Psoas muscle (tissue), 8 donors: ENCODE data around the gene DAO. TPM values are rescaled to one million over a fixed set of nuclear protein-coding genes. Genes with fewer than 3 reads are reported as not detected.

Source experiments
- ATAC-seq, 4 donors: fragments of 200-7000 bp; cut with Tn5 transposase; one replicate each; pipeline ENCODE4 v1.9.1; 2020; ENCODE audit warnings: moderate library complexity in 3 of 4, mild to moderate bottlenecking in 2 of 4
- DNase-seq, 2 donors: peaks; one replicate each; pipeline ENCODE4 v3.0.0-alpha.2; 2020
- H3K27ac ChIP-seq: fragments of 200-600 bp; one replicate; pipeline ENCODE4 v1.8.0; 2022
- H3K27me3 ChIP-seq, 3 donors: fragments of 200-600 bp in 1 of 3; one replicate each; pipeline versions ENCODE4 v1.6.1 to v1.8.0; 2013 to 2022; ENCODE audit warnings: low read length in 2 of 3, mild to moderate bottlenecking in 2 of 3, moderate library complexity in 1 of 3; ENCODE audit not compliant: insufficient read depth in 3 of 3
- H3K36me3 ChIP-seq, 2 donors: fragments of 200-600 bp in 1 of 2; one replicate each; pipeline versions ENCODE4 v1.6.1 to v1.8.0; 2013 to 2022; ENCODE audit warnings: low read depth in 1 of 2, mild to moderate bottlenecking in 1 of 2, moderate library complexity in 1 of 2; ENCODE audit not compliant: insufficient read depth in 1 of 2
- H3K4me1 ChIP-seq: fragments of 200-600 bp; one replicate; pipeline ENCODE4 v1.8.0; 2022
- H3K4me3 ChIP-seq: fragments of 200-600 bp; one replicate; pipeline ENCODE4 v1.8.0; 2022; ENCODE audit warnings: mild to moderate bottlenecking
- H3K9me3 ChIP-seq: fragments of 200-600 bp; one replicate; pipeline ENCODE4 v1.8.0; 2022
- WGBS, 3 donors: extraction: QIAGEN DNeasy Blood & Tissue Kit; methylation state at CpG; one replicate each; pipeline versions ENCODE4 v1.1.6 to v1.1.7; 2013; 5-methylcytosine and 5-hydroxymethylcytosine counted together
- intact Hi-C, 2 donors: fragments of 100-400 bp; cut with DNase I; formaldehyde crosslinking; loops; one replicate each; pipeline versions ENCODE4 v1.11.0 to v1.14.2; 2022
- polyA plus RNA-seq, 3 donors: library from polyadenylated mRNA; stranded (reverse); fragments of 200-250 nt; gene quantifications; one replicate each; pipeline ENCODE4 v1.2.3, GENCODE V29; 2013
- total RNA-seq, 4 donors: library from RNA; stranded (reverse); fragmentation: NEBNext Ultra II Directional in 2 of 4; extraction: Animal tissue kit (Norgen Biotek cat#: 25700) in 2 of 4; gene quantifications; one replicate each; pipeline versions ENCODE4 v1.2.1 to v1.2.4, GENCODE V29; 2021 to 2023
- TF ChIP-seq, protein P1 (sequence below): fragments of 200-600 bp; IDR thresholded peaks from one replicate; pipeline ENCODE4 v1.8.0; 2022; ENCODE audit warnings: antibody characterized with exemption
- donor health status: healthy with polysubstance abuse.
- donor health status: DM: no; HTN: no; CAD: no; lungs with moderate emphysema.
- donor health status: Bipolar disorder and iron deficiency.
- donor health status: healthy.
- donor health status: DM: yes; HTN: yes; CAD: no.
- donor health status: DM: no; HTN: no; CAD: no.
- donor health status: DM: no; HTN: no; CAD: no.
- donor health status: DM: yes; HTN: yes; CAD: no.

The DAO gene
- total and polyA plus RNA-seq, 7 donors, result not detected

DNA sequence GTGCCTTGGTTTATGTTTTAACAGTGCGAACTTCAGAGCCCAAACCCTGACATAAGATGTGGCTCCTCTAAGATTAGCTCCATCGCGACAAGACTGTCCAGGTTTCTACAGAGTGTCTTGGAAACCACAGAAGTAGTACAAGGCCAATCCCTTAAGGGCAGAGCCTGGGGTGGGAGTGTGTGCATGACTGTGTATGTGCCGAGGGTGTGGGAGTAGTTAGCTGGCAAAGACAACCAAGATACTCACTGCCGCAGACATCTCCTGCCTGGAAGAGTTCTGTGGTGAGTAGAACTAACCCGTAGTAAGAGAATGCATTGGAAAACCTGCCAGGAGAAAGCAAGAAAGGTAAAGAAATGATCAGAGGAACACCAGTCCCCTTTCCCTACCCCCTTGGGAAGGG, 54.1 kb downstream of the DAO start:
- TF ChIP-seq, protein P1, sequence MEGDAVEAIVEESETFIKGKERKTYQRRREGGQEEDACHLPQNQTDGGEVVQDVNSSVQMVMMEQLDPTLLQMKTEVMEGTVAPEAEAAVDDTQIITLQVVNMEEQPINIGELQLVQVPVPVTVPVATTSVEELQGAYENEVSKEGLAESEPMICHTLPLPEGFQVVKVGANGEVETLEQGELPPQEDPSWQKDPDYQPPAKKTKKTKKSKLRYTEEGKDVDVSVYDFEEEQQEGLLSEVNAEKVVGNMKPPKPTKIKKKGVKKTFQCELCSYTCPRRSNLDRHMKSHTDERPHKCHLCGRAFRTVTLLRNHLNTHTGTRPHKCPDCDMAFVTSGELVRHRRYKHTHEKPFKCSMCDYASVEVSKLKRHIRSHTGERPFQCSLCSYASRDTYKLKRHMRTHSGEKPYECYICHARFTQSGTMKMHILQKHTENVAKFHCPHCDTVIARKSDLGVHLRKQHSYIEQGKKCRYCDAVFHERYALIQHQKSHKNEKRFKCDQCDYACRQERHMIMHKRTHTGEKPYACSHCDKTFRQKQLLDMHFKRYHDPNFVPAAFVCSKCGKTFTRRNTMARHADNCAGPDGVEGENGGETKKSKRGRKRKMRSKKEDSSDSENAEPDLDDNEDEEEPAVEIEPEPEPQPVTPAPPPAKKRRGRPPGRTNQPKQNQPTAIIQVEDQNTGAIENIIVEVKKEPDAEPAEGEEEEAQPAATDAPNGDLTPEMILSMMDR, result no peak
- intact Hi-C loops, result no loop called here
- 83 to 88% (median 87%) methylated on average over 6 of the region's 6 CpGs for WGBS, 3 donors
- Histone ChIP-seq H3K9me3 (no peaks in the 10 kb centered on the region), H3K27me3 (no peaks in the 10 kb centered on the region), H3K36me3 (no peaks in the 10 kb centered on the region), H3K4me3 (no peak overlapping the region), H3K27ac (no peak overlapping the region), H3K4me1 (no peaks in the 10 kb centered on the region)
- ATAC-seq (no peak), DNase-seq (no peak)

DNA sequence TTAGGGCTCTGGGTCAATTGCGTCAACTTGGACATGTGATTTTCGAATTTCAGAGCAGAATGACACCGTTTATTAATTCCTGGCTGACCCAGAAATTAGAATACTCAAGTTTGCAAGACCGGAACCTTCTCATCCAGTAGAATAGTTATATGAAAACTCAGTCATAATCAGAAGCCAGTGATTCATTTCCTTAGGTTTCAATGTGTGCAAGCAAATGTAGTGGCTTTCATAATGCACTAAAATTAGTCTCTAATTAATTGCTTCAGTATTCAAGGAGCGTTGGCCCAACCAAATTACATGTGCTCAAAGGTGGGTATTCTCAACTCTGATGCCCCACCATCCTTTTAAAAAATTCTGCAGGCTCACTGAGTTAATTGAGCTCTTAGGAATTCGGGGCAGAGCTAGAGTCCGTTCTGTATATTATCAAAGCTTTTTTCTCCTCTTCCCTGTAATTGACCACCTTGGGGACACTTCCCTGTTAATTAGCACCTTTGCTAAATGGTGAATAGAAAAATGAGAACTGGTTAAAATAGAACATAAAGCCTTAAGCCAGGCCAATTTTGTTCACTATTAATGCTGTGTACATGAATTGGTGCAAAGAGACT, 55.4 kb downstream of the DAO start:
- TF ChIP-seq, protein P1, result no peak
- H3K27ac ChIP-seq, result no peak overlapping the region
- intact Hi-C loops, result no loop called here
- ATAC-seq (no peak), DNase-seq (no peak)
- H3K4me3 ChIP-seq, result no peak overlapping the region
- H3K4me1 ChIP-seq, result no peaks in the 10 kb centered on the region
- no peaks in the 10 kb centered on the region for H3K36me3 ChIP-seq
- H3K9me3 ChIP-seq, result no peaks in the 10 kb centered on the region
- 75 to 82% (median 76%) methylated on average over 7 of the region's 7 CpGs for WGBS, 3 donors
- H3K27me3 ChIP-seq, result no peaks in the 10 kb centered on the region

DNA sequence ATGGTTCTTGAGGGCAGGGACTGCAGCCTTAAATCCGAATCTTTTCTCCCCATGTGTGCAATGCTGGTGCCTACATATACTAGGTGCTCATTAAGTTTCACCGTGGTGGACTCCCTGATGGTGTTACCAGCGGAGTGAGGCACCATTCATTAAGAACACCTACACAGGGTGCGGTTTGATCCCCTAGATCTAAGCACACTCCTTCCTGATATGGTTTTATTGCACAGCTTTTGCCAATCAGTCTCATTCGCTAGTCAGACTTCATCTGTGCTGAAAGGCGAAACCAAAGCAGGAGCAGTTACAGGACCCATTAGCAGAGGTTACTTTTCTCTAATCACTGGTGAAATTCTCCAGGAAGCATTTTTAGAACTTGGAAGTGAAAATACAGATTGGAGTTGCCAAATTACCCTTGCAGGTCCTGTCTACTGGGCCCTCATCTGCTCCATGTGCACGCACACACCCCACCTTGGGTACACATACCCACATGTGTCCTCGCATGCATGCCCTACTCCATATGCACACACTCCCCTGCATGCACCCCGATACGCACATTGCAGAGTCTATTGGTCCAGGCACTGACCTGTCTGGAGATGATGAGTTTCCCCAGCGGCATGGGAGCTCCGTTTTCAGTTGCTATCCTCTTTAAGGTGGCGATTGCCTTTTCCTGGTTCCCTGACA, 58.5 kb downstream of the DAO start:
- H3K27ac ChIP-seq, result no peak overlapping the region
- H3K4me3 ChIP-seq, result no peak overlapping the region
- no peaks in the 10 kb centered on the region for H3K4me1 ChIP-seq
- 78 to 83% (median 79%) methylated on average over 13 of the region's 13 CpGs for WGBS, 3 donors
- no peaks in the 10 kb centered on the region for H3K36me3 ChIP-seq
- H3K27me3 ChIP-seq, result no peaks in the 10 kb centered on the region
- H3K9me3 ChIP-seq, result no peaks in the 10 kb centered on the region
- DNase-seq (no peak), ATAC-seq (no peak)
- intact Hi-C loops, result no loop called here
- TF ChIP-seq, protein P1, result no peak

DNA sequence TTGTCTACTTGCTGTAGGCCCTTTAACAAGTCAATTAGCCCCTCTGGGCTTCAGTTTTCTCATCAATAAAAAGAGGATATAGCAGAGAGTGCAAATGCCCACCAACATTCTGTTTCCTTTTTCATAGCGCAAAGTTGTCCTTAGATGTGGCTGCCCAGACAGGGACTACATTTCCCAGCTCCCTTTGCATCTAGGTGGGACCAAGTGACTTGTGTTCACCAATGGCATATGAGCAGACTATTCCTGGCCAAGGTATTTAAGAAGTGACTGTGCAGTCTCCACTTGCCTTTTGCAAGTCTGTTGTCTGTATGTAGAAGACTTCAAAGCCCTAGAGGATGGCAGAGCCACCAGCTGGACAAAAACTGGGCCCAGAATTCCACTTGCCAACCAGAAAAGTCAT, 59.7 kb downstream of the DAO start:
- H3K36me3 ChIP-seq, result no peaks in the 10 kb centered on the region
- no peak overlapping the region for H3K4me3 ChIP-seq
- WGBS, 3 donors, result 57 to 72% (median 60%) methylated on average over 1 of the region's 1 CpG
- H3K27ac ChIP-seq, result peak overlapping the region; percentile 46
- H3K27me3 ChIP-seq, result no peaks in the 10 kb centered on the region
- intact Hi-C loops, result no loop called here
- H3K9me3 ChIP-seq, result no peaks in the 10 kb centered on the region
- ATAC-seq (peak; percentile 90 to 98 (median 94)), DNase-seq (no peak)
- TF ChIP-seq, protein P1, result no peak
- no peaks in the 10 kb centered on the region for H3K4me1 ChIP-seq
